IPS DF 4.7 (cell line): ENCODE measurements around the gene IKBIP.
"Not testable (repeated sequence)": the region's sequence is repeated elsewhere in the genome, so short reads cannot be mapped to it uniquely, and the experiment has no call there.

ENCODE experiments used
- DNase-seq: peaks from one replicate; pipeline ENCODE4 v3.0.0-alpha.2; 2013; ENCODE audit warnings: low spot score; ENCODE audit errors: extremely low read depth

Gene IKBIP

GRCh38 chr12:98644712-98645571 lies at the start of gene IKBIP, which contains the start of gene APAF1:
Gene IKBIP (minus strand): TSS chr12:98644788. CDS start chr12:98644701, 87 bp downstream.
Gene APAF1 (plus strand): TSS chr12:98645290. CDS start chr12:98648360, 3,070 bp downstream.
- DNase-seq = peak; percentile 74

- DNase-seq = no peak
These were observed 46.8 kb upstream of the IKBIP start for GRCh38 chr12:98691351-98691750.

- no peak for DNase-seq
These were observed 42.0 kb upstream of the IKBIP start for GRCh38 chr12:98686603-98687002.

GRCh38 chr12:98684199-98684598 lies 39.6 kb upstream of the IKBIP start:
- no peak for DNase-seq

- DNase-seq = no peak
These were observed 35.0 kb upstream of the IKBIP start for GRCh38 chr12:98679611-98680005.

GRCh38 chr12:98678946-98679610 lies 34.5 kb upstream of the IKBIP start:
- DNase-seq = no peak

- no peak for DNase-seq
These were observed 33.8 kb upstream of the IKBIP start for GRCh38 chr12:98678236-98678945.

- DNase-seq = no peak
These were observed 30.3 kb upstream of the IKBIP start for GRCh38 chr12:98674841-98675240.

GRCh38 chr12:98671459-98671858 lies 26.9 kb upstream of the IKBIP start:
- DNase-seq = no peak

GRCh38 chr12:98669751-98670150 lies 25.2 kb upstream of the IKBIP start:
- DNase-seq = no peak

- DNase-seq = no peak
These were observed 15.9 kb upstream of the IKBIP start for GRCh38 chr12:98660521-98660920.

- DNase-seq = no peak
These were observed 11.9 kb upstream of the IKBIP start for GRCh38 chr12:98656289-98657101.

- no peak for DNase-seq
These were observed 9.4 kb upstream of the IKBIP start for GRCh38 chr12:98653866-98654493.

GRCh38 chr12:98651328-98651727 lies 6.7 kb upstream of the IKBIP start:
- no peak for DNase-seq

GRCh38 chr12:98646294-98647090 lies 1.9 kb upstream of the IKBIP start:
- DNase-seq = no peak

GRCh38 chr12:98645572-98646067 lies 1.0 kb upstream of the IKBIP start:
- no peak for DNase-seq

- no peak for DNase-seq
These were observed 216 bp downstream of the IKBIP start for GRCh38 chr12:98644433-98644711.

GRCh38 chr12:98642801-98643200 lies 1.8 kb downstream of the IKBIP start:
- DNase-seq = not testable (repeated sequence)

- DNase-seq = no peak
These were observed 5.1 kb downstream of the IKBIP start for GRCh38 chr12:98639491-98639890.

- no peak for DNase-seq
These were observed 6.6 kb downstream of the IKBIP start for GRCh38 chr12:98638009-98638408.
